Limb (tissue), 2 donors: ENCODE measurements around the gene MPV17.
A peak's percentile ranks its signal among the peaks of the same experiment; 100 is the strongest.
"Not testable (repeated sequence)": the region's sequence is repeated elsewhere in the genome, so short reads cannot be mapped to it uniquely, and the experiment has no call there.

Source experiments
- DNase-seq, 2 donors: peaks; one replicate each; pipeline ENCODE4 v3.0.0-alpha.2; 2016; ENCODE audit errors: extremely low spot score in 2 of 2

The MPV17 gene

DNA sequence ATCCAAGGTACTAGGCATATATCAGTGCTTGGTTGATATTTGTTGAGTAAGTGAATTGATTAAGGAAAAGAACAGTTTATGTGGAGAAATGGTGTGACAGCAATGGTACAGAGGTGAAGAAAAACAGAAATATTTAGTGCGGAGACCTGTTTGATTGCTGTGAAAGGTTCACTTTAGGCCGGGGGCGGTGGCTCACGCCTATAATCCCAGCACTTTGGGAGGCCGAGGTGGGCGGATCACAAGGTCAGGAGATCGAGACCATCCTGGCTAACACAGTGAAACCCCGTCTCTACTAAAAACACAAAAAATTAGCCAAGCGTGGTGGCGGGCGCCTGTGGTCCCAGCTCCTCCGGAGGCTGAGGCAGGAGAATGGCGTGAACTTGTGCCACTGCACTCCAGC lies 54.6 kb downstream of the MPV17 start:
- DNase-seq = not testable (repeated sequence)

DNA sequence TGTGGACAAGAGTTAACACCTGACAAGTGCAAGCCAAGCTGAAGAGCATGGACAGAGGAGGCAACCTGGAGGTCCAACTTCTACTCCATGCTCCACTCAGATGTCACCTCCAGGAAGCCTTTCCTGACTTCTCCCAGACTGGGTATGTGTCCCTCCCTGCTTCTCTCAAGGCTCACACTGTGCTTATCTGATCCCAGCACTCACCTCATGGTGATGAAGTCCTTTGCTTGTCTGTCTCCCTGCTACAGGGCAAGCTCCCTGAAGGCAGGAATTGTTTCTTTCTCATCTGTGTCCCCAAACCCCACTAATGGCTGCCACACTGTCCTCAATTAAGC lies 57.4 kb downstream of the MPV17 start:
- DNase-seq = no peak

DNA sequence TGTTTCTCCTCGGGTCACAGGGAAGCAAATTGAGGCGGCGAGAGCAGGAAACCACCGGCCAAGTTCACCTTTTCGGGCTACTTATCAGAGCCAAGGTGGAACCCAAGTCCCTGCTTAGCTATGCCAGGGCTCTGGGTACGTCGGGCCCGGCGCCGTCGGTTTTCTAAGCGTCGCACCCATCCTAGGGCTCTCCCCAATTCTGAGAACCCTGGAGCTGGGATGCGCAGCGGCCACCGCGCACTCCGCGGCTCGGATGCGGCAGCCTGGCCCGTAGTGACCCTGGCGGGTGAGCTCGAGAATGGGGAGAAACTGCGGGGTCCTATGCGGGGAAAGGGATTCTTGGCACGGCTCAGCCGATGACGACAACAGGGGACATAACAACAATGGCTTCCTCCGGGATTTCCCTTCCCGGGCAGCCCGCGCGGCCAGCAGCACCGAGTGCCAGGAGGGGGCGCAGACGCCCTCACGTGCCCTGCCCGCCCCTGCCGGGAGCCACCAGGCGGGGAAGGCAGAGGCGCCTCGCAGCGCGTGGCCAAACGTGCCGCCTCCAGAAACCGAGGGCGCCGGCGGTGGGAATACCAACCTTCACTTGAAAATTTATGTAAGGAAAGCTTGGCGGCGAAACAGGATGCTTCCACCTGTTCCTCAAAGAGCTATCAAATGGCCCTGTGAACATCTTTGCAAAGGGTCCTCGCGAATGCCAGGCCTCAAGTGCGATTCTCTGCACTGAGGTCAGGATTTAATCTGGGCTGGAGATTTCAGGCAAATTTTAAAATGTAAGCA lies 58.0 kb downstream of the MPV17 start:
- DNase-seq = peak; percentile 48 to 79

GRCh38 chr2:27264253-27264752 lies 58.6 kb downstream of the MPV17 start:
- no peak for DNase-seq

GRCh38 chr2:27263287-27264252 lies 59.3 kb downstream of the MPV17 start:
- DNase-seq = no peak

DNA sequence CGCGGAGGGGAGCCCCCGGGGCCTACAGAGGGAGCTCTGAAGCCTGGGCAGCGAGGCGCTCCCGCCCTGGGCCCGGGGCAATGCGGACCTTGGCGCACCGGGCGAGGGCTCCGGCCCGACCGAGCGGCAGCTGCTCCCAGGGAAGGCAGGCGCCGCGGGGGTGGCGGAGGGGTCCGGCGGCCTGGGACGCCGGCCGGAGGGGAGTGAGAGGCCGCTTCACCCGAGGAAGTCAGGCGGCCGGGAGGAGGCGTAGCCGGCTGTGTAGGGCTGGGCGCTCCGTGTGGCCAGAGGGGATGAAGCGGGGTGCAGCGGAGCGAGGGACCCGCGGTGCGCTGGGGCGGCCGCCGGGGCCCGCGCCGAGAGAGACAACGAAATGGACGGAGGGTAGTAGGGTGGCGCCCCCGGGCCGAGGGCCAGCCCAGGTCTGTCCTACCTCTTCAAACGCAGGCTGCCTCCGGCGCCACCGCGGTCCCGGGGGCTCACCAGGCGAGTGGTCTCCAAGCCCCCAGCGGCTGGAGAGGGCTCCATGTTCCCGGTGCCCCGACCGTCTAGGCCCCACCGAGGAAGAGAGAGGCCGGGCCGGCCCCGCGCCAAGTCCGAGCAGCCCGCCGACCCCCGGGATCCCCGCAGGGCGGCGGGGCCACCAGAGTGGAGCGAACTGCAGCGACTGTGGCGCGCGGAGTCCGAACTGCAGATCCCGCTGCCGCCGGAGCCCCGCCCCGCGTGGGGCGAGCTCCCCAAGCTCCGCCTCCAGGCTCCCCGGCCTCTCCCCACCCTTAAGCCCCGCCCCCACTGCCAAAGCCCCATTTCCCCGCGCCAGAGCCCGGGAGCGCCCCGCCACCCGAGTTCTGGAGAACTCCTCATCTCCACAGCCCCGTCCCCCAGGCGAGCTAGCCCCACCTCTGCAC lies 60.3 kb downstream of the MPV17 start, which contains the start of gene SLC30A3:
TSS of gene SLC30A3 (minus strand) at position 669 of the 908 bp plus-strand sequence. CDS start at position 528, 141 bp downstream.
- DNase-seq = peak; percentile 25 to 78

DNA sequence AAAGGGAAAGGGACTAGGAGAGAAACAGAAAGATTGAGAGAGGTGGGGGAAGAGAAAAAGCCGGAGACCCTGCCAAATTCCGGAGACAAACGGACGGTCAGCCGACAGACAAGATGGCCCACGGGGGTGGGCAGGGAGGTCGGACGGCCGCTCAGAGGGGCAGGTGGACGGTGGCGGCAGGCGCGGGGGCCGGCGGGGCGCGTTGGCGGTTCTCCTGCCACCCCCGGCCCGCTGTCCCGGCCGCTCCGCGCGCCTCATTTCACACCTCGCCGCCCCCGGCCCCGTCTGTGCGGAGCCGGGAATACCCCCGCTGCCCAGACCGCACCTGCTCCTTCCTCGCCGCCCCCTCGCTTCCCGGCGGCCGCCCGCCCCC lies 61.0 kb downstream of the MPV17 start:
- no peak for DNase-seq

DNA sequence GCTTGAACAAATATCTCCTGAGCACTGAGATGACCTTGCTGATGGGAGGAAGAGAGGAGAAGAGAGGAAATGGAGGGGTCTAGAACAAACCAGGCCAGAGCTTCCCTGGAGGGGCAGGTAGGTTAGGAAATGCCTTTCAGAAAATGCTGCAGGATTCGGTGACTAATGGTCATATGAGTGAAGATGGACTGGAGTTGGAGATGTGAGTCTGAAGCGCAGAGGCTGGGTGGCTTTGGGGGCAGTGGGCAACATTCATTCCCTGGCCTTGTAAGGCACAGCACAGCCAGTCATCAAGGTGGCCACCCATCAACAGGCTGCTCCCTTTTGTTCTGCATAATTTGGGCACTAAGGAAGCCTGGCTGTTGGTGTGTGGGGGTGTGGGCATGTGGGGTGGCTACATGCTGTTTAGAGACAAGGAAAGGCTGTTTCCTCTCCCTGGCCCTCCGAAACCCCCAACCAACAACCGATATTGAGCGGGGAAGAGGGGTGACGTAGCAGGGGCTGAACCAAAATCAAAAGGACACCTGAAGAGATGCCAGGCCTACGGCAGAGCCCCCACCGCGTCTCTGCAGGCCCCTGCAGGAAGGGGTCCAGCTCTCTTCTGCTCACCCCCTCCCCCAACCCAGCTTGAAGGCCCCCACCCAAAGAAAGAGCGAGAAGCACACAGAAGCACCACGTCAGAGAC lies 61.5 kb downstream of the MPV17 start:
- no peak for DNase-seq
